GM18502 (cell line): ENCODE data around the gene ST7L.
A peak's percentile ranks its signal among the peaks of the same experiment; 100 is the strongest.
"Not testable (repeated sequence)": the region's sequence is repeated elsewhere in the genome, so short reads cannot be mapped to it uniquely, and the experiment has no call there.

Experiments
- ATAC-seq: cut with Tn5 transposase; IDR thresholded peaks from one replicate; pipeline ENCODE4 v1.9.1; 2021; ENCODE audit warnings: mild to moderate bottlenecking; ENCODE audit not compliant: unreplicated experiment, poor library complexity

The ST7L gene

DNA sequence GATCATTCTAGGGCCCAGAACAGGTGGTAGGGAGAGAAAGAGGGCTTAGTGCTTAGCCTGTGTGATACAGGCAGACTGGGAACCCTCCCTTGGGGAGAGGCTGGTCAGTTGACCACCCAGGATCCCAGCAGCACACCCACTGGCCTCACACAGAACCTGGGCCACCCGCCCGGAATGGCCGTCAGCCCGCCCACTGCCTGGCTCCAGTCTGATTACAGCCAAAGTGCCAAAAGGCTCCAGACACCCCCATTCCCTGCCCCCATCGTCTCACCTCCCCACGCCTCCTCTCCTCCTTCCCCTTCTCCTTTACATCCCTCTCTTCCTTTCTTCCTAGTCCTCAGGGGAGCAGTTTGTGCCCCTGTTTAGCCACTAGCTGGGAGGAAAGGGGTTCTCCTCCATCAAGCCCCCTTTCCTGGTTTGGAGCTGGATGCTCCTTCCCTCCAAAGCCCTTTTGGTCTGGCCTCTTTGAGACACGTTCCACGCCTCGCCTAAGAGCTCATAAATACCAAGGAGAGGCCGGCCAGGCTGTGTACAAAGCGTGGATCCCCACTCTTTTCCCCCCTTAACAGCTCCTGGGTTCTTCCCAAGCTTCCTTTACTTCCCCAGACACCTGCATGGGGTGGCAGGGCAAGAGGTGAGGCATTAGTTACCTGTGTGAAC lies 114.8 kb downstream of the ST7L start:
- ATAC-seq, result no peak

DNA sequence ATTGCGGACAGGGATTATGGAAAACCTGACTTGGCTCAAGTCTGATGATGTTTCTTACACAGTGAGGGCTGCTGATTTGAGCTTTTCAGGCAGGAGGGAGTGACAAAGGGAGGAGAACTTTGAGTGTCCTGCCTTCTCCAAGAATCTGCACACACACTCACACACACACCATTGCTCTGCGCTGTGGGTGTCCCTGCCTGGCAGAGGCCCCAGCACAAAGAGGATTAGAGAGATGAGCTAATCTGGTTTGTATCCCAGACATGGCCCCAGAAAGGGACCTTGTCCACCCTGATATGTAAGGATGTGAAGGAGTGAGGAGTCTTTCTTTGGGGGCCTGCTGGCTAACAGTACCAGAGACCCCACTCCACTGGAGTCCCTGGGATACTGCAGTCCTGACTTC lies 116.1 kb downstream of the ST7L start:
- no peak for ATAC-seq

GRCh38 chr1:112501810-112502641 lies 116.9 kb downstream of the ST7L start:
- peak; percentile 70 for ATAC-seq

- no peak for ATAC-seq
Observed at GRCh38 chr1:112496290-112496689, 122.7 kb downstream of the ST7L start.

- no peak for ATAC-seq
Observed at GRCh38 chr1:112493351-112493750, 125.6 kb downstream of the ST7L start.

GRCh38 chr1:112492076-112492475 lies 126.9 kb downstream of the ST7L start:
- ATAC-seq, result no peak

DNA sequence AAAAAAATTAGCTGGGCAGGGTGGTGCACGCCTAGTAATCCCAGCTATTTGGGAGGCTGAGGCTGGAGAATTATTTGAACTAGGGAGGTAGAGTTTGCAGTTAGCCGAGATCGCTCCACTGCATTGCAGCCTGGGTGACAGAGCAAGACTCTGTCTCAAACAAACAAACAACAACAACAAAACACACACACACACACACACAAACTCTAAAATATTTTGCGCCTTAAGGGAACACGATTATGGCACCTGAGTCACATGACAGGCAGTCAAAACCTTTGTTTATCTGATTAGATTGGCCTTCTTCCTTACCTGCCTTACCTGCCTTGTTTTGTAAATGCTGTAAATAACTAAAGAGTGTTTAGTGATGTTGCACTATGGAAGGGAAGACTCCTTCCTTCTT lies 130.8 kb downstream of the ST7L start:
- ATAC-seq, result no peak

- not testable (repeated sequence) for ATAC-seq
Observed at GRCh38 chr1:112487686-112488085, 131.3 kb downstream of the ST7L start.

- not testable (repeated sequence) for ATAC-seq
Observed at GRCh38 chr1:112486063-112486462, 132.9 kb downstream of the ST7L start.

GRCh38 chr1:112478314-112478713 lies 140.6 kb downstream of the ST7L start:
- no peak for ATAC-seq

DNA sequence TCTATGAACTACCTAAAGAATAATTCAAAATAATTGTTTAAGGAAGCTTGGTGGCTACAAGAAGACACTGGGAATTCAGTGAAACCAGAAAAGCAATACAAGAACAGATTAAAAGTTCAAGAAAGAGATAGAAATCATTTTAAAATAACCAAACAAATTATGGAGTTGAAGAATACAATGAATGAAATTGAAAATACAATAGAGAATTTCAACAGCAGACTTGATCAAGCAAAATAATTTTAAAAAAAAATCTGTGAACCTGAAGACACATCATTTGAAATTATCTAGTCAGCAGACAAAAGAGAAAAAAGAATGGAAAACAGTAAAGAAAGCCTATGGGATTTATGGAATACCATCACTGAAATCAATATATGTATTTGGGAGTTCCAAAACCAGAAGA lies 141.4 kb downstream of the ST7L start:
- no peak for ATAC-seq
